NCI-H2171 (cell line): ENCODE results near the gene CUEDC1.

Source experiments
- DNase-seq: peaks from one replicate; lab custom pipeline; 2025; lab: John Stamatoyannopoulos, UW

Gene CUEDC1

GRCh38 chr17:57955183-57955931 is at the start of gene CUEDC1:
CUEDC1 (minus strand) TSS chr17:57955412; CDS start chr17:57885564, 69,848 bp downstream.
- peak; percentile 73 for DNase-seq

- no peak for DNase-seq
Measured at GRCh38 chr17:58004060-58004459, 48.8 kb upstream of the CUEDC1 start.

DNA sequence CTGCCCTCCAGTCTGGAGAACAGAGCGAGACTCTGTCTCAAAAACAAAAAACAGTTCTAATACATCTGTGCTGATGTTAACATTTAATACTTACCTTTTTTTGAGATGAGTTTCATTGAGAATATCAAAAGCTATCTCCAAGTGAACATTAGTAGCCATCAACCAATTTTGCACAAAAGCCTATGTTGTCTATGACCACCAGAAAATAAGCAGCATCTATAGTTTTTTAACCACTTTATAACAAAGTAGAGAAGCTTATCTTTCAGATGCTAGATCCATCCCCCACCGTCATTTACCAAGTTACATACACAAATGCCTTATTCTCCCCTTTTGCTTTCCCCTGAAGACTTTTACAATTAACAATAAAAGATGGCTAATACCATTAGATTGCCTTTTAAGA is 47.8 kb upstream of the CUEDC1 start:
- DNase-seq: no peak

DNA sequence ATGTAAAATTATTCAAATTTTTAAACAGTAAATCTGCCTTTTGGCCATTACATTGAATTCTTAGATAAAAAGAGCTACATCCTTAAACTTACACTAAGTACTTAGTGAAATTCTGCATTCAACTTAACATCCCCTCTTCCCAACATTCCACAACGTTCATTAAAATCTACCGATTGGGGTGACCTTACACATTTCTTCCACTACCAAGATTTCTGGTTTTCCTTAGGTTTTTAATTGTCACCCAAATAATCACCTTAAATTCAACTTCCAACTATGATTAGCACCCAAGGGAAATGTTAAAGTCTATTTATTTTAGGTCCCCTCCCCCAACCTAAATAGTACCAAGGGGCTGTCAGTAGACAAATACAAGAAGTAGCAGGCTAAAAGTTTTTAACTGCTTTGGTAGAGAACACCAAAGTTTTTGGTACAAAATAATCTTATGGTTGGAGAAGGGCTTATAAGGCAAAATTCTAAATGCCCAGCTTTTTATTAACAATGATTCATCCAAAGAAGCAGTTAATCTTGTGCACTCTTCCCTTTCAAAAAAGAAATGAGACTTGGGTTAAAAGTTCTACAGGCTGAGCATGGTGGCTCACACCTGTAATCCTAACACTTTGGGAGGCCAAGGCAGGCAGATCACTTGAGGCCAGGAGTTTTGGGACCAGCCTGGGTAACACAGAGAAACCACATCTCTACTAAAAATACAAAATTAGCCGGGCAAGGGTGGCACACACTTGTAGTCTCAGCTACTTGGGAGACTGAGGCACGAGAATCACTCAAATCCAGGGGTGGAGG is 47.1 kb upstream of the CUEDC1 start:
- no peak for DNase-seq

GRCh38 chr17:58001461-58002124 is 46.4 kb upstream of the CUEDC1 start:
- DNase-seq: no peak

- DNase-seq: peak; percentile 60
Measured at GRCh38 chr17:57999496-58000017, 44.3 kb upstream of the CUEDC1 start.

GRCh38 chr17:57999010-57999495 is 43.8 kb upstream of the CUEDC1 start:
- DNase-seq: no peak

DNA sequence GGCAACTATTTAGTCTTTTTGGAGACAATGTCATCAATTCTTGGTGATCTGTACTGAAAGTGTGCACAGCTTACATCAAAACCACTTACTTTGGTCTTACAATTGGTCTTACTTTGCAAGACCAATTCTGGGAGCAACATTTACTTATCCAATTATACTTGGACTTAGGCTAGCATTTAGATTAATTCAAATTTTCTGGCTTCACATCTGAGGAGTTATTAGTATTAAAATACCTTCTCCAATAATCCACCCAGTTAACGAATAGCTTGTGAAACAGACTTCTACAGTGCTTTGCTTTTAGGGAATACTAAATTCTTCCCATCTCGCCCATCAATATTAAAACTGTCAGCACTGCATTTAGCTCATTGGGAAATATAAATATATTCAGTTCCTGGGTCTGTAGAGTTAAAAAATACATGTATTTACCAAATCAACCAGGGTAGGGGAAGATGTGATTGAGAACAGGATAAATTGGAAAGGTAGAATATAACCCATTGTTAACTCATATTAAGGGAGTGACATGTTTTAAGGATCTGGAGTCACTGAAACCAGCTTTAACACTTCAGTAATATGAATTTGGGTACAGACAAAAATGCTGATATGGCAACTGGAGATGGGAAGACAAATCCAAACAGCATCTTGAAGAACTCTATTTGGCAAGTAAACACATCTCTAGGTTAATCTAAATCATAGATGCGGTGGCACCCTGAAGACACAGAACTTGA is 42.0 kb upstream of the CUEDC1 start:
- no peak for DNase-seq

DNA sequence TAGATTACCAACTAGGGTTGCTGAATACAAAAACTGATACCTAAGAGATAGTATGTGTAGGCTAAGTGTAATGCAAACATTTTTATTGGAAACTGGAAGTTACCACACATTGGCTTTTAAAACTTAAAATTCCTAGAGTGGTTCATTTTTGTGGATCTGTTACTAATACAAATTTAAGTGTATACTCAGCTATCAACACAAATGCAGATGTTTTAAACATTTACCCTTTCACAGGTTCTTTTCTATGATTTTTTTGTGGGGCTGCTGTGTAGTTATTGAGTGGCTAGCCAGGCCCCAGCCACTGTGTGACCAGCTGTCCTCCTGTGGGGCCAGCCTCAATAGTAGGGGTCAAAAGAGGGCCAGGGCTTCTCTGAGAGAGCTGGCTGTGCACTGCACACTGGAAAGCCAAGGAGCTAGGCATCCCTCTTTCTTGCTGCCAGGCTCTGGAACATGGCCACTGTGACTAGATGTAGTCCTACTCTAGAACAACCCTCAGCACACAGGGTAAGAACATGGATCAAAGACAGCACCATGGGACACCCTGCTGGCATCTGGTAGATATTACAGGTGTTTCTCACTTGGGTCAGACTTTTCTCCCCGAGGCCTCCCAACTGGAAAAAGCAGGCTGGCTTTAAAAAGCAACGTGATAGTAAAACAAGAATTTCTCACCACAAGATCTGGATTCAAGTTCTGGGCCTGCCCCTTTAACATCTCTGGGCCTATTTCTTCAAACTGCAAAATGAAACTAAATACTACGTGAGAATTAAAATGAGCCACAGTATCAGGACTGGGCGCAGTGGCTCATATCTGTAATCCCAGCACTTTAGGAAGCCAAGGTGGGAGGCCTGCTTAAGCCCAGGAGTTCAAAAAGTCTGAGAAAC is 40.1 kb upstream of the CUEDC1 start:
- DNase-seq: peak; percentile 88

DNA sequence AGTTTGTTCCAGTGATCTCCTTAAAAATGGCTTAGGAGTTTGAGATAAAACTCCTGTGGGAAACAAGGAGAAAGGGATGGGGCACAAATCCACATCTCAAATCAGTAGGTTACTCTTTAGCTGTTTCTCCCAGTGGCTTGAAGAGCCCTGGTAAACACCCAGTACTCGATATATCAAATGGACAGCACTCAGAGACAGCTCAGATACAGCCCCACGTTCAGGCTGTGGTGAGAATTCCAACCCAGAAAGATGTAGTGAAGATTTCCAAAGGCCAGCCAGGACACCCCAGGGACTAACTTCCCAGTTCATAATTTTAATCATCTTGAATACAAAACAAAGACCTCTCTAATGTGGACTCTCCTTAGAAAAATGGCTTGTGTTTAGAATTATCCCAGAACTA is 39.2 kb upstream of the CUEDC1 start:
- no peak for DNase-seq

DNA sequence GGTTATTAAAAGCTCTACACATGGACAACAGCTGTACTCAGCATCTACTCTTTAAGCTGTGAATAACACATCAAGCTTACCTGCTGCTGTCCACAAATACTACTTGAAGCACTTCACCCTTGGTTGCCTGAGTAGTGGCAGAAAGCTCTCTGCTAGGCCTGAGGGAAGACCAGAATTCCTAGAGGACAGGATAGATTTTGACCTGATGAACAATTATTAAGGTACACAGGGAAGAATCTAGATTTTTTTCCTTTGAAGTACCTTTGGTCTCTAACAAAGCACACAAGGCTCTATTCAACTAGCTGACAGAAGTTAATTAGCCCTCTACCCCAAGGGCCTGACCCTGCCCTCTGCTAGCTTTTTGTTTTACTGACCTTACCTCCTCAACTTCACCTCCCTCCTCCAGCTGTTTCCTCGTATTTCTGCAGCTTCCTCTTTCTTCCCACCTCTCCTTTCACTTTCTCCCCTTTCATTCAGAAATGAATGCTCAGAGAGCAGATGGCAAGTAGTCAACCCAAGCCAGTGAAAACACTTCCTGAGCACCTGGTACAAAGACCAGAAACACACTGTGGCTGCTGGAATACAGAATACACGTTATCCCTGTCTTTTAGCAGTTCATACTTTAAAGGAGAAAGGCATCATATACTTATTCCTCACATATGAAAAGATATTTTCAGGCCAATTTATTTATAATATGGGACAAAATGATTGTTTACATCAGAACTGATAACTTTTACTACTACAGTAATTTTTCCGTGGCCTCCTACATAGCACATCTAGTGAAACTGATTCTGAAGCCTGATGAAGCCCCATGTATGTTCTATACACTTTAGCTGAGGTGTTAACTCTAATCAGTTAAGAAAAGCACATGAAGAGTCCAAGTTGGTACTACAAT is 38.5 kb upstream of the CUEDC1 start:
- peak; percentile 62 for DNase-seq

- DNase-seq: no peak
Measured at GRCh38 chr17:57991537-57991936, 36.3 kb upstream of the CUEDC1 start.

DNA sequence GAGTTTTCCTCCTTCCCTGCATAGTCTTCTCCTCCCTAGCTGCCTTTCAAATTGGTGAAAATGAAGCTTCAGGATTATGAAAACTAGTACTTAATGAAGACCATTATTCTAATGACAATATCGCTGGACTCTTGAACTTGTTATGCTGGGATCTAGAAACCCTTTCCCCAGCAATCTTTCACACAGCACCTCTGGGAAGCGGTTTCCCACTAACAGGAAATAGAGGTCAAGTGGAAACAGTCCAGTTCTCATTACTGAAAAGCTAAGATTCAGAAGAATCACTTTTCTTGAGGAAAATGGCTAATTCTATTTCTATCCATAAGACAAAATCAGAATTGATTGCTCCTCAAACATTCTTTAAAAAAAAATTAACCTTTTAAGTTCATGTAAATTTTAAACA is 34.8 kb upstream of the CUEDC1 start:
- no peak for DNase-seq

GRCh38 chr17:57988301-57989250 is 33.4 kb upstream of the CUEDC1 start:
- DNase-seq: peak; percentile 67

- DNase-seq: peak; percentile 87
Measured at GRCh38 chr17:57987581-57988300, 32.5 kb upstream of the CUEDC1 start, which contains the start of gene VEZF1. VEZF1 (minus strand) TSS chr17:57988254; CDS start chr17:57988111, 143 bp downstream.

- peak; percentile 47 for DNase-seq
Measured at GRCh38 chr17:57986841-57987580, 31.8 kb upstream of the CUEDC1 start.

- no peak for DNase-seq
Measured at GRCh38 chr17:57985675-57985974, 30.4 kb upstream of the CUEDC1 start.
